Lower leg skin (tissue), 4 donors: ENCODE data around the gene UGT1A6. TPM values are rescaled to one million over a fixed set of nuclear protein-coding genes. Genes with fewer than 3 reads are reported as not detected.

Experiments
- DNase-seq, 2 donors: peaks; one replicate each; pipeline ENCODE4 v3.0.0-alpha.2; 2019; ENCODE audit warnings: low spot score in 2 of 2
- H3K4me3 ChIP-seq: fragments of 200-600 bp; sonication (generic); 2 replicates; pipeline ENCODE4 v1.5.1; 2017; ENCODE audit warnings: mild to moderate bottlenecking, low read depth; ENCODE audit not compliant: poor library complexity, severe bottlenecking
- CTCF ChIP-seq, 3 donors: fragments of 450-650 bp; IDR thresholded peaks; one replicate each; pipeline ENCODE4 v1.5.1; 2016; ENCODE audit warnings: antibody characterized with exemption in 3 of 3, mild to moderate bottlenecking in 3 of 3, moderate library complexity in 2 of 3
- POLR2A ChIP-seq, 2 donors: fragments of 450-650 bp; IDR thresholded peaks; one replicate each; pipeline ENCODE4 v1.6.1; 2016 to 2017; ENCODE audit warnings: antibody characterized with exemption in 2 of 2, mild to moderate bottlenecking in 1 of 2, moderate library complexity in 1 of 2
- WGBS, 2 donors: methylation state at CpG; one replicate each; pipeline ENCODE4 v1.1.5; 2018; 5-methylcytosine and 5-hydroxymethylcytosine counted together
- intact Hi-C: fragments of 100-400 bp; cut with DNase I; formaldehyde crosslinking; loops from one replicate; pipeline ENCODE4 v1.15.0; 2023; ENCODE audit warnings: low total_unique reads
- total RNA-seq, 4 donors: library from RNA; depleted of rRNA; stranded (reverse); fragments of >200 nt; gene quantifications; one replicate each; pipeline ENCODE4 v1.1.0, GENCODE V29; 2016

The UGT1A6 gene
- total RNA-seq, 4 donors from 2014 or later = 11.5 to 35.6 (median 14.4) TPM

GRCh38 chr2:233780771-233781170 lies 88.1 kb downstream of the UGT1A6 start:
- 83 to 85% methylated on average over 4 of the region's 4 CpGs for WGBS, 2 donors

GRCh38 chr2:233789554-233789953 lies 96.9 kb downstream of the UGT1A6 start:
- no peak overlapping the region for H3K4me3 ChIP-seq
- DNase-seq = no peak
- intact Hi-C loops = loop anchor here (10.0 kb wide), 1 partner anchor 1515 kb away; no protein-coding TSS in a partner anchor
- TF ChIP-seq CTCF (IDR thresholded peaks at IDR 0.05) (no peak), POLR2A (IDR thresholded peaks at IDR 0.05) (no peak)
- 83 to 90% methylated on average over 6 to 7 of the region's 7 CpGs for WGBS, 2 donors

More at GRCh38 chr2:233780771-233781170, 88.1 kb downstream of the UGT1A6 start:
- intact Hi-C loops = loop anchor here (10.0 kb wide), 1 partner anchor 1524 kb away; no protein-coding TSS in a partner anchor
- TF ChIP-seq POLR2A (IDR thresholded peaks at IDR 0.05) (no peak), CTCF (IDR thresholded peaks at IDR 0.05) (no peak)
- DNase-seq = no peak
- H3K4me3 ChIP-seq = no peak overlapping the region

GRCh38 chr2:233791151-233791882 lies 98.6 kb downstream of the UGT1A6 start:
- no peak overlapping the region for H3K4me3 ChIP-seq
- intact Hi-C loops = no loop called here
- TF ChIP-seq POLR2A (IDR thresholded peaks at IDR 0.05) (no peak), CTCF (IDR thresholded peaks at IDR 0.05) (no peak)
- DNase-seq = peak in 1 of 2 donors; percentile 6
- WGBS, 2 donors = 83 to 85% methylated on average over 18 of the region's 18 CpGs

- intact Hi-C loops = no loop called here
- no peak for TF ChIP-seq POLR2A (IDR thresholded peaks at IDR 0.05)
- TF ChIP-seq CTCF (IDR thresholded peaks at IDR 0.05) = no peak
- H3K4me3 ChIP-seq = no peak overlapping the region
- 77 to 78% methylated on average over 9 of the region's 9 CpGs for WGBS, 2 donors
- DNase-seq = no peak
Observed at GRCh38 chr2:233791883-233792329, 99.2 kb downstream of the UGT1A6 start.

GRCh38 chr2:233792720-233793119 lies 100.0 kb downstream of the UGT1A6 start:
- DNase-seq = no peak
- intact Hi-C loops = no loop called here
- no peak for TF ChIP-seq CTCF (IDR thresholded peaks at IDR 0.05)
- no peak for TF ChIP-seq POLR2A (IDR thresholded peaks at IDR 0.05)
- H3K4me3 ChIP-seq = no peak overlapping the region
- WGBS, 2 donors = 79 to 83% methylated on average over 7 of the region's 7 CpGs
